ENCODE data around the gene PPFIA1. TPM values are rescaled to one million over a fixed set of nuclear protein-coding genes. Genes with fewer than 3 reads are reported as not detected.

PPFIA1 gene
- total RNA-seq, 1 experiment from 2014 or later = 86.8 TPM

- POLR2A ChIA-PET (ENCODE audit: unreplicated experiment) = no interaction called here
- no peaks in the 10 kb centered on the region for H3K9me2 ChIP-seq (ENCODE audit: insufficient read depth)
- no peak for TF ChIP-seq CTCF (conservative IDR thresholded peaks at IDR 0.05)
- TF ChIP-seq EZH2 (IDR thresholded peaks at IDR 0.05; ENCODE audit: low read depth) = no peak
- peaks cover 15% of the 10 kb centered on the region for H4K20me1 ChIP-seq (ENCODE audit: insufficient read depth)
- no peaks in the 10 kb centered on the region for H3K4me1 ChIP-seq (replicated peaks; ENCODE audit: insufficient read depth)
- H3F3A ChIP-seq (ENCODE audit: insufficient read depth, low read depth) = peaks cover 19% of the 10 kb centered on the region; the same call in 1 of the 2 replicates
- H2AFZ ChIP-seq = no peak overlapping the region
- peaks cover 22% of the 10 kb centered on the region for H3K36me3 ChIP-seq (ENCODE audit: low read depth)
- H3K27ac ChIP-seq = no peak overlapping the region
- BruUV-seq (replicated peaks) = no TSS peak
- H3K4me3 ChIP-seq = no peak overlapping the region
- no peaks in the 10 kb centered on the region for H3K27me3 ChIP-seq (ENCODE audit: insufficient read depth, low read depth)
- CTCF ChIA-PET = no interaction called here
- H3K4me2 ChIP-seq = no peak overlapping the region
- H3K79me2 ChIP-seq (ENCODE audit: low read depth) = no peaks in the 10 kb centered on the region
- no peaks in the 10 kb centered on the region for H3K9me3 ChIP-seq (ENCODE audit: insufficient read depth, low read depth)
- DNase-seq = no peak
- intact Hi-C loops (cut with micrococcal nuclease; ENCODE audit: unreplicated experiment) = no loop called here
Measured at GRCh38 chr11:70341881-70342429, 71.5 kb downstream of the PPFIA1 start.

GRCh38 chr11:70343636-70344035 is 73.1 kb downstream of the PPFIA1 start:
- CTCF ChIA-PET = no interaction called here
- POLR2A ChIA-PET (ENCODE audit: unreplicated experiment) = no interaction called here
- Histone ChIP-seq H3F3A (ENCODE audit: insufficient read depth, low read depth) (peaks cover 16% of the 10 kb centered on the region; the same call in 1 of the 2 replicates), H3K79me2 (ENCODE audit: low read depth) (no peaks in the 10 kb centered on the region), H2AFZ (no peak overlapping the region), H3K36me3 (ENCODE audit: low read depth) (peaks cover 15% of the 10 kb centered on the region), H3K9me2 (ENCODE audit: insufficient read depth) (no peaks in the 10 kb centered on the region), H3K9me3 (ENCODE audit: insufficient read depth, low read depth) (no peaks in the 10 kb centered on the region), H3K27me3 (ENCODE audit: insufficient read depth, low read depth) (no peaks in the 10 kb centered on the region), H3K4me3 (no peak overlapping the region), H4K20me1 (ENCODE audit: insufficient read depth) (peaks cover 9% of the 10 kb centered on the region; the same call in 1 of the 2 replicates), H3K27ac (no peak overlapping the region), H3K4me1 (replicated peaks; ENCODE audit: insufficient read depth) (no peaks in the 10 kb centered on the region), H3K4me2 (no peak overlapping the region)
- intact Hi-C loops (cut with micrococcal nuclease; ENCODE audit: unreplicated experiment) = no loop called here
- TF ChIP-seq EZH2 (IDR thresholded peaks at IDR 0.05; ENCODE audit: low read depth) (no peak), CTCF (conservative IDR thresholded peaks at IDR 0.05) (no peak)
- no peak for DNase-seq
- no TSS peak for BruUV-seq (replicated peaks)

- TF ChIP-seq EZH2 (IDR thresholded peaks at IDR 0.05; ENCODE audit: low read depth) = no peak
- no peak for TF ChIP-seq CTCF (conservative IDR thresholded peaks at IDR 0.05)
Measured at GRCh38 chr11:70348191-70348590, 77.7 kb downstream of the PPFIA1 start.

More at GRCh38 chr11:70348191-70348590, 77.7 kb downstream of the PPFIA1 start:
- Histone ChIP-seq H3K79me2 (ENCODE audit: low read depth) (no peaks in the 10 kb centered on the region), H3F3A (ENCODE audit: insufficient read depth, low read depth) (0 out of 2 replicates have a peak, but pooled peaks cover 6% of the 10 kb centered on the region), H4K20me1 (ENCODE audit: insufficient read depth) (peaks cover 10% of the 10 kb centered on the region; the same call in 1 of the 2 replicates), H3K4me3 (no peak overlapping the region), H2AFZ (no peak overlapping the region), H3K27me3 (ENCODE audit: insufficient read depth, low read depth) (no peaks in the 10 kb centered on the region), H3K27ac (no peak overlapping the region), H3K4me2 (no peak overlapping the region), H3K36me3 (ENCODE audit: low read depth) (peaks cover 21% of the 10 kb centered on the region), H3K9me2 (ENCODE audit: insufficient read depth) (no peaks in the 10 kb centered on the region), H3K4me1 (replicated peaks; ENCODE audit: insufficient read depth) (no peaks in the 10 kb centered on the region), H3K9me3 (ENCODE audit: insufficient read depth, low read depth) (no peaks in the 10 kb centered on the region)
- ChIA-PET POLR2A (ENCODE audit: unreplicated experiment) (no interaction called here), CTCF (no interaction called here)
- intact Hi-C loops (cut with micrococcal nuclease; ENCODE audit: unreplicated experiment) = no loop called here
- BruUV-seq (replicated peaks) = no TSS peak
- no peak for DNase-seq
